Measurements from ENCODE around the gene FSTL1.

GRCh38 chr3:120451272-120451761, 525 bp upstream of the FSTL1 start:
- TF ChIP-seq POLR2A (IDR thresholded peaks at IDR 0.05; ENCODE audit: low read length) = no peak
- TF ChIP-seq GATA1 (IDR thresholded peaks at IDR 0.05; ENCODE audit: low read depth, low read length) = no peak
